GM18502 (cell line): ENCODE data around the gene PSMD11.

Source experiments
- ATAC-seq: cut with Tn5 transposase; IDR thresholded peaks from one replicate; pipeline ENCODE4 v1.9.1; 2021; ENCODE audit warnings: mild to moderate bottlenecking; ENCODE audit not compliant: unreplicated experiment, poor library complexity

The PSMD11 gene

GRCh38 chr17:32488604-32489180 lies 44.4 kb downstream of the PSMD11 start:
- ATAC-seq = no peak

GRCh38 chr17:32489320-32490100 lies 45.2 kb downstream of the PSMD11 start:
- ATAC-seq = no peak

GRCh38 chr17:32490101-32490482 lies 45.8 kb downstream of the PSMD11 start:
- no peak for ATAC-seq

GRCh38 chr17:32491371-32492263 lies 47.3 kb downstream of the PSMD11 start:
- ATAC-seq = no peak

- no peak for ATAC-seq
These were observed 47.9 kb downstream of the PSMD11 start for GRCh38 chr17:32492264-32492589.

- ATAC-seq = no peak
These were observed 48.5 kb downstream of the PSMD11 start for GRCh38 chr17:32492648-32493289.

- no peak for ATAC-seq
These were observed 49.3 kb downstream of the PSMD11 start for GRCh38 chr17:32493571-32493970.

GRCh38 chr17:32493976-32494513 lies 49.7 kb downstream of the PSMD11 start:
- ATAC-seq = no peak

- no peak for ATAC-seq
These were observed 50.5 kb downstream of the PSMD11 start for GRCh38 chr17:32494621-32495358.

- ATAC-seq = no peak
These were observed 51.3 kb downstream of the PSMD11 start for GRCh38 chr17:32495359-32496231.

GRCh38 chr17:32496395-32497073 lies 52.2 kb downstream of the PSMD11 start:
- no peak for ATAC-seq

- ATAC-seq = no peak
These were observed 53.3 kb downstream of the PSMD11 start for GRCh38 chr17:32497431-32498205.

GRCh38 chr17:32498391-32498790 lies 54.1 kb downstream of the PSMD11 start:
- ATAC-seq = no peak

- ATAC-seq = no peak
These were observed 57.7 kb downstream of the PSMD11 start for GRCh38 chr17:32502013-32502412.

- no peak for ATAC-seq
These were observed 58.4 kb downstream of the PSMD11 start for GRCh38 chr17:32502710-32503109.

- peak; percentile 85 for ATAC-seq
These were observed 59.2 kb downstream of the PSMD11 start for GRCh38 chr17:32503251-32504165.
